GM23248 (cell line): ENCODE results near the gene P2RX2.

Experiments used
- EZH2 ChIP-seq: fragments of 200-600 bp; sonication (generic); IDR thresholded peaks from 2 replicates; pipeline ENCODE4 v1.6.1; 2018; ENCODE audit warnings: antibody characterized with exemption, mild to moderate bottlenecking; ENCODE audit not compliant: insufficient read depth, poor library complexity, severe bottlenecking
- EZH2phosphoT487 ChIP-seq: fragments of 200-600 bp; sonication (generic); IDR thresholded peaks from 2 replicates; pipeline ENCODE4 v1.6.1; 2018; ENCODE audit warnings: antibody characterized with exemption, moderate library complexity, mild to moderate bottlenecking, low read depth; ENCODE audit not compliant: insufficient read depth

- TF ChIP-seq EZH2 (no peak), EZH2phosphoT487 (no peak)
These were observed 24.6 kb downstream of the P2RX2 start for GRCh38 chr12:132642846-132643835.
